Activated CD4-positive, alpha-beta T cell treated with anti-CD3 and anti-CD28 coated beads for 36 hours (primary cell): ENCODE results near the gene PRL. TPM values are rescaled to one million over a fixed set of nuclear protein-coding genes. Genes with fewer than 3 reads are reported as not detected.

Source experiments
- ATAC-seq: fragments of 200-7000 bp; cut with Tn5 transposase; one replicate; pipeline ENCODE4 v1.10.0; 2021; ENCODE audit warnings: mild to moderate bottlenecking, moderate library complexity
- CTCF ChIA-PET: fragments of 350-600 bp; sonication (Branson Sonifier 250); formaldehyde crosslinking; loops from one replicate; lab custom pipeline; 2021; ENCODE audit warnings: antibody characterized with exemption; lab: Charles Lee
- POLR2A ChIA-PET: fragments of 350-600 bp; sonication (Branson Sonifier 250); formaldehyde crosslinking; loops from one replicate; lab custom pipeline; 2021; ENCODE audit warnings: antibody characterized with exemption, inconsistent platforms; lab: Charles Lee
- DNase-seq: peaks from one replicate; pipeline ENCODE4 v3.0.0-alpha.2; 2020
- H3K27ac Mint-ChIP-seq: one replicate; pipeline ENCODE4 v1.8.0; 2021; ENCODE audit warnings: mixed read lengths
- H3K27me3 Mint-ChIP-seq: one replicate; pipeline ENCODE4 v1.8.0; 2021; ENCODE audit warnings: mixed read lengths
- H3K36me3 Mint-ChIP-seq: one replicate; pipeline ENCODE4 v1.8.0; 2021; ENCODE audit warnings: low read depth, mixed read lengths
- H3K4me1 Mint-ChIP-seq: one replicate; pipeline ENCODE4 v1.8.0; 2021; ENCODE audit warnings: mixed read lengths
- H3K4me3 Mint-ChIP-seq: one replicate; pipeline ENCODE4 v1.8.0; 2021; ENCODE audit warnings: mild to moderate bottlenecking, moderate library complexity, mixed read lengths
- H3K9me3 Mint-ChIP-seq: one replicate; pipeline ENCODE4 v1.8.0; 2021; ENCODE audit warnings: low read depth, mixed read lengths
- intact Hi-C, 2 experiments: fragments of 100-400 bp; cut with DNase I in 1 of 2; cut with micrococcal nuclease in 1 of 2; formaldehyde crosslinking; loops; one replicate each; pipeline versions ENCODE4 v1.14.2 to v1.15.1; 2022 to 2024; cut with DNase I, micrococcal nuclease
- total RNA-seq, 2 experiments: library from RNA; stranded (reverse); gene quantifications; one replicate each; pipeline ENCODE4 v1.2.3, GENCODE V29; 2021

PRL gene
- total RNA-seq, 2 experiments from 2014 or later: not detected

DNA sequence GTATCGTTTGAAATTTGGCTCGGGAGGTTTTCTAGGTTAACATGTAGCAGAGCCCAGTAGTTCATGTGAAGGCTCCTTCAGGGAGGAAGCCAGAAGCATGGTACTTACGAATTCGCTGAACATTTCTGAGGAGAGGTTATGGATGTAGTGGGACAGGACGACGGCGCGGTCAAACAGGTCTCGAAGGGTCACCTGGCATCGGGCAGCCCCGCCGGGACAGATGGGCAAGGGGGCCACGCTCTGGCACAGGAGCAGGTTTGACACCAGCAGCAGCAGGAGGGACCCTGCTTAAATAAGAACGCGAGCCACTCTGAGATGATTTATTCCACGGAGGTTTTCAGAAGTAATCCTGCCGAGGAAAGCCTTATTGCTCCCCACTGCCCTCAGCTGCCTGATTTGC is 2.5 kb downstream of the PRL start:
- ATAC-seq (no peak), DNase-seq (no peak)
- ChIA-PET CTCF (no interaction called here), POLR2A (no interaction called here)
- Mint-ChIP-seq H3K27ac (no peak overlapping the region), H3K4me3 (no peak overlapping the region), H3K27me3 (no peaks in the 10 kb centered on the region), H3K9me3 (no peaks in the 10 kb centered on the region), H3K36me3 (no peaks in the 10 kb centered on the region), H3K4me1 (no peaks in the 10 kb centered on the region)
- intact Hi-C loops: no loop called here

DNA sequence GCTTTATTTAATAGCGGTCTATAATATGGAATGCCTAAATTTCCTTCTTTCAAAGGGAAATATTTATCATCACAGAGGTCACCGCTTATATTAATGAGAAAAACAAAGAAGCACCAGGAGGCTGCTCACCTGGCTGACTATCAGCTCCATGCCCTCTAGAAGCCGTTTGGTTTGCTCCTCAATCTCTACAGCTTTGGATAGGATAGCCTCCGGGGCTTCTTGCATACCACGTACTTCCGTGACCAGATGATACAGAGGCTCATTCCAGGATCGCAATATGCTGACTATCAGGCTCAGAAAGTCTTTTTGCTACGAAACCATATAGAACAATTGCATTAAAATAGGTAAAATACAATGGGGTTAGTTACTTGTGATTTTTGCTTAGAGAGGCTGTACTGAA is 6.8 kb downstream of the PRL start:
- DNase-seq (no peak), ATAC-seq (no peak)
- intact Hi-C loops: no loop called here
- ChIA-PET CTCF (no interaction called here), POLR2A (no interaction called here)
- H3K27me3 Mint-ChIP-seq: no peaks in the 10 kb centered on the region
- H3K4me1 Mint-ChIP-seq: no peaks in the 10 kb centered on the region
- no peak overlapping the region for H3K27ac Mint-ChIP-seq
- H3K36me3 Mint-ChIP-seq: no peaks in the 10 kb centered on the region
- H3K9me3 Mint-ChIP-seq: no peaks in the 10 kb centered on the region
- no peak overlapping the region for H3K4me3 Mint-ChIP-seq

DNA sequence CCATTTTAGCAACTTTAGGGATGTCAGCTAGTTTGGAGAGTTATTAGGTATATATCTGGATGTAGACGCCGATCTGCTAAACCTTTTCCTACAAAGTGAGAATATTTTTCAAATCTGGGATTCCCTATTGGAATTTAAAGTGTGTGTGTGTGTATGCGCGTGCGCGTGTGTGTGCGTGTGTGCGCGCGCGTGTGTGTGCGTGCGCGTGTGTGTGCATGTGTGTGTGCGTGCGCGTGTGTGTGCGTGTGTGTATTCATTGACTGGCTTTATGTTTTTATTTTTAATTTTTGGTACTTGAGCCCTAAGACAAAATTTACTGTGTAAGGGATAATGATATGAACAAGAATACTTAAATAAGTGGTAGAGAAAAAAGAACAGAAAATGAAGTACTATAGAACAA is 8.1 kb downstream of the PRL start:
- no peak overlapping the region for H3K4me3 Mint-ChIP-seq
- ChIA-PET CTCF (no interaction called here), POLR2A (no interaction called here)
- H3K36me3 Mint-ChIP-seq: no peaks in the 10 kb centered on the region
- no peaks in the 10 kb centered on the region for H3K4me1 Mint-ChIP-seq
- no peaks in the 10 kb centered on the region for H3K27me3 Mint-ChIP-seq
- intact Hi-C loops: no loop called here
- ATAC-seq (no peak), DNase-seq (no peak)
- H3K27ac Mint-ChIP-seq: no peak overlapping the region
- no peaks in the 10 kb centered on the region for H3K9me3 Mint-ChIP-seq

DNA sequence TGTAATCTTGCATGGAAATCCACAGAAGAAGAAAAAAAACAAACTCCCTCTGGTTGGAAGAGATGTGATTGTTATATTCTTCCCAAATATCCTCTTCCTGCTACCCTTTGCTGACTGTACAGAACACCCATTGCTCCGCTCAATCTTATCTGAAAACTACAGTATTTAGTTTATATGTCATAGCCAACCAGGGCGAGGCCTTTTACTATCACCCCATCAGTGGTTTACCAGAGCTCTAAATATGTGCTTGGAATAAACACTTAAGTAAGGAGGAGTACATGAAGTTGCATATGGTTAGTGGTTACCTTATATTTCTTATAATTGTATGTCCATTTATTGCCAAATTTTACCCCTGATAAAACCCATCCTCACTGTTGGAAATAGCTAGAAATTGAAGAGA is 12.2 kb downstream of the PRL start:
- no peak for ATAC-seq
- no peaks in the 10 kb centered on the region for H3K9me3 Mint-ChIP-seq
- CTCF ChIA-PET: no interaction called here

DNA sequence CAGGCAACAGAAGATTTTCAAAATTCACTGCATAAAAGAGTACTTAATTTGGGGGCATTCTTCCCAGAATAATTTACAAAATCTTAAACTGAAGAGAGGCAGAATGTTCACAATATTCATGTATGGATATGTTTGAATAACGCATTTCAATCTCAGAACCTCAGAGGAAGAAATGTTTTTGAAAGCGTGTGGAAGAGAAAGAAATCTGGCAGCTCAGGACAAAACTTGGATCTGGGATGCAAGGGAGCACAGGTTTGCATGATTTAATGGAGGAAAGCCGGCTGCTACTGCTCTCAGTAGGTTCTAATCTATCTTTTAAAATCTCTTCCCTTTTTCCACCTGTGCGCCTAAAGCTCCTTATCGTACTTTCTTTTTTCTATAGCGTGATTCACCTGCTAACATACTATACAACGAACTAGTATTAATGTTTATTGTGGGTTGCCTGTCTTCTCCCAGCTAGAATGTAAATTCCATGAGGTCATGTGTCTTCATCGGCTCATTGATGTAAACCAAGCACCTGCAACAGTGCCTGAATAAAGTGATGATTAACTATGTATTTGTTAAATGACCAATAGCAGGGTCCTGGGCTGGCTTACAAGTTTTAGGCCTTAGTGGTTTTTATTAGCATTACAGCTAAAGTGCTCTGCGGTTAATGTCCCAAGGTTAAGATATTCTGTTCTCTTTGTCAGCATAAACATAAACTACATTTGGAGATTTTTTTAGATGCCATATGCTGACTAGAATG is 15.3 kb downstream of the PRL start:
- ChIA-PET POLR2A (no interaction called here), CTCF (no interaction called here)
- intact Hi-C loops: no loop called here
- Mint-ChIP-seq H3K27ac (no peak overlapping the region), H3K36me3 (no peaks in the 10 kb centered on the region), H3K27me3 (no peaks in the 10 kb centered on the region), H3K4me1 (no peaks in the 10 kb centered on the region), H3K4me3 (no peak overlapping the region), H3K9me3 (peaks cover 6% of the 10 kb centered on the region)
- DNase-seq: no peak
- ATAC-seq: no peak

More for the DNA sequence above, 12.2 kb downstream of the PRL start:
- DNase-seq: no peak
- H3K27me3 Mint-ChIP-seq: no peaks in the 10 kb centered on the region
- H3K36me3 Mint-ChIP-seq: no peaks in the 10 kb centered on the region
- no peaks in the 10 kb centered on the region for H3K4me1 Mint-ChIP-seq
- POLR2A ChIA-PET: no interaction called here
- no peak overlapping the region for H3K27ac Mint-ChIP-seq
- intact Hi-C loops: no loop called here
- H3K4me3 Mint-ChIP-seq: no peak overlapping the region

DNA sequence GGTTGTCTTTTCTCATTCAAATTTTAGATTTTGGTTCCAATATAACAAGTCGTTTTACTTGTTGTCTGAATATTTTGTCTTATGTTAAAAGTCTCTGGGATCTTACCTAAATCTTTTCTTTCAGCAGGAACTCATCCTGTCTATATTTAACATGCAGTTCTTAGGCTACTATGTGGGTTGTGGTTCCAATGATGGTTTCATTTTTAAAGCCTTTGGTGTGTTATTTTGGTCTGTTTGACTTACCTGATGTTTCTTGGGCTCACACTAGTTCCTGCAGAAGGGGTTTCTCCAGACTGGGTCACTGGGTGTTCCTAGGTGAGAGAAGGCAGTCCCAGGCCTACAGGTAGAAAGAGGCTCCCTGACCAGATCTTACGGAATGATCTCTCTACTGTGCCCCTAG is 17.4 kb downstream of the PRL start:
- CTCF ChIA-PET: no interaction called here

DNA sequence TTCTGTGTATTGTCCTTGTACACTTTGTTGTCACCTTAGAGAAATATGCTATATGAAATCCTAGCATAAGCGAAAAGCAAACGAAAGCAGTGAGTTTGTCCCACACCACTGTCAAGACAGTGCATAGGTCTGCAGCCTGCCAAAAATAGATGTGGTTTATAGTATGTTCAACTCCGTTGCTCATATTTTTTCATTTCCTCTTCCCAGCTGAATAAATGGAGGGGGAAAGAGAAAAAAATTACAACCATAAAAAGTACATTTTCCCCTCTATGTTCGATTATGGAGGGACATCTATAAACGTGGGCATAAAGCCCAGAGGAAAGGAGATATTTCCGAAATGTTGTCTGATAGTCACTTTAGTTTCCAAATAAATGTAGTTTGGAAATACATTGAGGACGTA is 25.8 kb downstream of the PRL start:
- POLR2A ChIA-PET: no interaction called here
- no peak for DNase-seq
- H3K9me3 Mint-ChIP-seq: peaks cover 4% of the 10 kb centered on the region
- no peak overlapping the region for H3K27ac Mint-ChIP-seq
- H3K27me3 Mint-ChIP-seq: no peaks in the 10 kb centered on the region
- H3K4me3 Mint-ChIP-seq: no peak overlapping the region
- intact Hi-C loops: no loop called here
- H3K4me1 Mint-ChIP-seq: no peaks in the 10 kb centered on the region
- CTCF ChIA-PET: interaction anchor here (1.4 kb wide), 1 partner anchor 33 kb away, joined by 4 read pairs; no protein-coding TSS in a partner anchor
- no peak for ATAC-seq
- H3K36me3 Mint-ChIP-seq: no peaks in the 10 kb centered on the region

More for the DNA sequence above, 17.4 kb downstream of the PRL start:
- Mint-ChIP-seq H3K9me3 (peaks cover 12% of the 10 kb centered on the region), H3K36me3 (no peaks in the 10 kb centered on the region), H3K4me3 (no peak overlapping the region), H3K27ac (no peak overlapping the region), H3K4me1 (no peaks in the 10 kb centered on the region), H3K27me3 (no peaks in the 10 kb centered on the region)
- DNase-seq: no peak
- POLR2A ChIA-PET: no interaction called here
- intact Hi-C loops: no loop called here
- no peak for ATAC-seq

DNA sequence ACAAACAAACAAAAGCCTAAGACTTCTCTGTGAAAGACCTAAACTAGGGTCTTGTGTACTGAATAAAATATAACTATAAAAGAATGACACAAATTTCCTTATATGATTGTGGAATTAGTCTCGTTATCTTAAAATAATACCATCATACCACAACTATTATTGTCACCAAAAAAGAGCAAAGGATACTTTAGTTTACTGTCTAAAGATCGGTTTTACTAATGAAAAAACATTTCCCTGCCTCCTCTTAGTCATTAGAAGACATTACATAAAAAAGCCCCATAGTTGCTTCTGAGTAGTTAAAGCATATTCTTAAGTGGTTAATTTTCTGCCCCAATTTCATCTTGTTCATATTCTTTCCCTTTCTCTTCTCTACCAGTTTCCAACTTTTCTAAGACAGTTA is 33.1 kb downstream of the PRL start:
- no peak for ATAC-seq
- H3K4me3 Mint-ChIP-seq: no peak overlapping the region
- no peaks in the 10 kb centered on the region for H3K4me1 Mint-ChIP-seq
- ChIA-PET CTCF (no interaction called here), POLR2A (no interaction called here)
- no peaks in the 10 kb centered on the region for H3K27me3 Mint-ChIP-seq
- H3K27ac Mint-ChIP-seq: no peak overlapping the region
- no peaks in the 10 kb centered on the region for H3K9me3 Mint-ChIP-seq
- intact Hi-C loops: no loop called here
- no peaks in the 10 kb centered on the region for H3K36me3 Mint-ChIP-seq
- no peak for DNase-seq

DNA sequence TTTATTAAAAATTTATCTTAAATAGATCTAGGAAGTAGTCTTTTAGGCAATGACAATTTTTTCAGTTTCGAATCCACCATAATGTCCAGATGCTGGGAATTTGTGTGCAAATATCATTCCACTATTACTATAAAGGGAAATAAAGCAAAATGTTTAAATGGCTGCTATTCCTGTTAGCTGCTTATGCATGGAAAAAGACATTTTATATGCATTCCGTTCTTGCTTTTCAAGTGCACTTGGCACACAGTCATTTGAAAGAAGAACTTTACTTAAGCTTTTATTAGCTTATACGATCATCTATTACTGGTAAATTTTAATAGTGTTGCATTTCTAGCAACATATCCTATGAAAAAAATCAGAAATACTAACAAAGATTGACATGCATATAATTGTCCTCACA is 42.0 kb downstream of the PRL start:
- no peaks in the 10 kb centered on the region for H3K27me3 Mint-ChIP-seq

DNA sequence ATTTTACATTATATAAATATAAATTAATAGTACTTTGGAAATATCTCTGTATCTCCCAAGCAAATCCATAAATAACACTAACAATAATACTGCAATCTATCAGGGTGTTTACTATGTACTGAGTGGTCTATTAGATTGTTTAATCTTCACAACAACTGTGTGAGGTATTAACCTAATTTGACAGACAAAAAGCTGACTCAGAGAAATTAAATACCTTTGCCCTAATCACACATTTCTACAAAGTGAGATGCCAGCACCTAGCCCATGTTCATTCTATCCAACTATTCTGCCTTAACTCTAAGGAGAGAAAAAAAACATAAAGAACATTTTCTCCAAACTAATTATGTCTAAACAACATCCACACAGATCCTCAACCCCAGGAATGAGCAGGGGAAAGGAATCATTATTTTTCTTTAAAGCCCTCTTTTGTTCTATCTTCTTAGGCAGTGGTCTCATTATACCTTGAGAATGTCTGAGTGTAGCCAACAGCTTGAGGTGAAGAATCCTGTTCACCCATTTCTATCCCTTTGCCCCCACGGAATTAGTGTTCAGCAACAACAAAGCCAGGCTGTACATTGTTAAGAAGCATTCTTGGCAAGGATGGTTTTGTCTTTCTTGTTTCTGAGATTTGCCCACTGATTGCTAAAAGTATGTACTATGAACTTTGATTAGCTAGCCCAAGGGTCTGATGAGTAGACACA is 42.7 kb downstream of the PRL start:
- CTCF ChIA-PET: no interaction called here
- Mint-ChIP-seq H3K4me3 (no peak overlapping the region), H3K36me3 (no peaks in the 10 kb centered on the region), H3K27me3 (no peaks in the 10 kb centered on the region), H3K9me3 (no peaks in the 10 kb centered on the region), H3K4me1 (no peaks in the 10 kb centered on the region), H3K27ac (no peak overlapping the region)
- POLR2A ChIA-PET: no interaction called here
- DNase-seq: no peak
- intact Hi-C loops: no loop called here
- no peak for ATAC-seq

More for the DNA sequence above, 42.0 kb downstream of the PRL start:
- no peaks in the 10 kb centered on the region for H3K4me1 Mint-ChIP-seq
- CTCF ChIA-PET: no interaction called here
- ATAC-seq (no peak), DNase-seq (no peak)
- H3K9me3 Mint-ChIP-seq: no peaks in the 10 kb centered on the region
- H3K4me3 Mint-ChIP-seq: no peak overlapping the region
- intact Hi-C loops: no loop called here
- no peak overlapping the region for H3K27ac Mint-ChIP-seq
- POLR2A ChIA-PET: no interaction called here
- no peaks in the 10 kb centered on the region for H3K36me3 Mint-ChIP-seq

DNA sequence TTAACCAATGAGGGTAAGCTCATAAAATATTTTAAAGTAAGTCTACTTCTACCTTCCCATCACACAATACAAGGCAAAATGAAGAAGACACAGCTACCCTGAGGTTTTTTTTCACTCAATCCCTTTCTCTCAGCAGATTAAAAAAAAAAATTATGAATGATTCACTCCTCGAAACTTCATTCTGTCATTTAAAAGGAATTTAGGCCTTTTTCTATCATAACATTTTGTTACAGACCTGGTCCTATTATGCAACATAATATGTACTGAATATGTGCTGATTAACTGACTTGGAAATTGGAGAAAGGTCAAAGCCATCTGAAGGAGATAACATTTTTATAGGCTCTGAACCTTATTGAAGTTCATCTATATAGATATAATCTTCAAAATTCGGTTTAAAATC is 45.5 kb downstream of the PRL start:
- Mint-ChIP-seq H3K36me3 (no peaks in the 10 kb centered on the region), H3K4me3 (no peak overlapping the region), H3K9me3 (no peaks in the 10 kb centered on the region), H3K27me3 (peaks cover 2% of the 10 kb centered on the region), H3K27ac (no peak overlapping the region), H3K4me1 (no peaks in the 10 kb centered on the region)
- intact Hi-C loops: no loop called here
- ATAC-seq (no peak), DNase-seq (no peak)
- CTCF ChIA-PET: no interaction called here
- POLR2A ChIA-PET: no interaction called here

DNA sequence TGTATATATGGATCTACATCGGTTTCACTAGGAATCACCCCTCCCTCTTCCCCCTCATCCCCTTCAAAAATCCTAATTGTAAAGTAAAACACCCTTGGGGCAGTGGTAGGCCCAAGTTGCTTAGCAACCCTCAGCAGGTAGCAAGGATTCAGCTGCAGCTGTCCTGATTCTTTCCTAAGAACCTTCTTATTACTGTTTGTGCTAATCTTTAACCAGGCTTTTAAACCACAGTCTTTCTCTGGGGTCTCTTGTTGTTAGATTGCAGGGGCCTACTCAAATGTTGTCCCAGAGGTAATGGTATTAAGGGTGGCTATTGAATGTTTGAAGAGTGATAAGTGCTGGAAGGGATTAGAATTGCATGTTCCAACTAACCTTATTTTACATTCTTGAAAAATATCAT is 46.4 kb downstream of the PRL start:
- Mint-ChIP-seq H3K27me3 (peaks cover 2% of the 10 kb centered on the region), H3K27ac (no peak overlapping the region)
- POLR2A ChIA-PET: no interaction called here

More for the DNA sequence above, 46.4 kb downstream of the PRL start:
- no peaks in the 10 kb centered on the region for H3K4me1 Mint-ChIP-seq
- no peaks in the 10 kb centered on the region for H3K9me3 Mint-ChIP-seq
- CTCF ChIA-PET: no interaction called here
- no peaks in the 10 kb centered on the region for H3K36me3 Mint-ChIP-seq
- ATAC-seq (no peak), DNase-seq (no peak)
- no peak overlapping the region for H3K4me3 Mint-ChIP-seq
- intact Hi-C loops: no loop called here
